Natural killer cell (primary cell): Measurements from ENCODE around the gene MLLT10. TPM values are rescaled to one million over a fixed set of nuclear protein-coding genes. Genes with fewer than 3 reads are reported as not detected.

Experiments
- ATAC-seq, 3 donors: fragments of 150-1000 bp in 2 of 3; fragments of 200-7000 bp in 1 of 3; cut with Tn5 transposase; 1 replicate in 1 of 3; 2 replicates in 2 of 3; pipeline ENCODE4 v1.10.0; 2021; ENCODE audit warnings: mild to moderate bottlenecking in 2 of 3, moderate library complexity in 2 of 3
- DNase-seq, 2 donors: peaks; one replicate each; pipeline versions ENCODE4 v3.0.0 to v3.0.0-alpha.2; 2013 to 2021; ENCODE audit warnings: mixed read lengths in 1 of 2
- H3K27ac ChIP-seq: one replicate; pipeline ENCODE4 v1.5.1; 2013; ENCODE audit warnings: mild to moderate bottlenecking, low read length
- H3K27me3 ChIP-seq: one replicate; pipeline ENCODE4 v1.6.1; 2013; ENCODE audit warnings: low read length; ENCODE audit not compliant: control insufficient read depth, insufficient read depth
- H3K36me3 ChIP-seq: one replicate; pipeline ENCODE4 v1.6.1; 2013; ENCODE audit warnings: low read length; ENCODE audit not compliant: control insufficient read depth, insufficient read depth
- H3K4me1 ChIP-seq: one replicate; pipeline ENCODE4 v1.6.1; 2013; ENCODE audit warnings: low read length; ENCODE audit not compliant: control insufficient read depth, insufficient read depth
- H3K4me3 ChIP-seq: one replicate; pipeline ENCODE4 v1.5.1; 2013; ENCODE audit warnings: low read length
- H3K9me3 ChIP-seq: one replicate; pipeline ENCODE4 v1.6.1; 2013; ENCODE audit warnings: low read length; ENCODE audit not compliant: control insufficient read depth, insufficient read depth
- H3K27ac Mint-ChIP-seq, 2 donors: one replicate each; pipeline ENCODE4 v1.8.0; 2022; ENCODE audit warnings: mild to moderate bottlenecking in 2 of 2, mixed read lengths in 2 of 2, moderate library complexity in 1 of 2
- H3K27me3 Mint-ChIP-seq, 2 donors: one replicate each; pipeline ENCODE4 v1.8.0; 2022; ENCODE audit warnings: low read depth in 2 of 2, mixed read lengths in 2 of 2
- H3K36me3 Mint-ChIP-seq: one replicate; pipeline ENCODE4 v1.8.0; 2022; ENCODE audit warnings: mixed read lengths
- H3K4me1 Mint-ChIP-seq, 2 donors: one replicate each; pipeline ENCODE4 v1.8.0; 2022; ENCODE audit warnings: mixed read lengths in 2 of 2
- H3K4me3 Mint-ChIP-seq: one replicate; pipeline ENCODE4 v1.8.0; 2022; ENCODE audit warnings: mild to moderate bottlenecking, moderate library complexity, mixed read lengths
- H3K9me3 Mint-ChIP-seq, 2 donors: one replicate each; pipeline ENCODE4 v1.8.0; 2022; ENCODE audit warnings: mixed read lengths in 2 of 2
- WGBS: methylation state at CpG from one replicate; pipeline ENCODE4 v1.1.7; 2013; ENCODE audit warnings: missing lambda C conversion rate; ENCODE audit not compliant: insufficient coverage; 5-methylcytosine and 5-hydroxymethylcytosine counted together
- intact Hi-C: fragments of 100-400 bp; cut with micrococcal nuclease; formaldehyde crosslinking; loops from one replicate; pipeline ENCODE4 v1.14.2; 2022
- total RNA-seq, 4 donors: library from RNA; stranded (reverse); fragments of 120-200 nt in 1 of 4; gene quantifications; one replicate each; pipeline versions ENCODE4 v1.2.3 to v1.2.4, GENCODE V29; 2013 to 2022
- TF ChIP-seq, protein P1 (sequence below): fragments of 200-600 bp; IDR thresholded peaks from one replicate; pipeline ENCODE4 v1.8.0; 2022; ENCODE audit warnings: antibody characterized with exemption

MLLT10 gene
- 10 to 100 TPM; 40.4 to 65.2 (median 60.0) TPM for total RNA-seq
- total RNA-seq (2013) = 59.6 TPM

DNA sequence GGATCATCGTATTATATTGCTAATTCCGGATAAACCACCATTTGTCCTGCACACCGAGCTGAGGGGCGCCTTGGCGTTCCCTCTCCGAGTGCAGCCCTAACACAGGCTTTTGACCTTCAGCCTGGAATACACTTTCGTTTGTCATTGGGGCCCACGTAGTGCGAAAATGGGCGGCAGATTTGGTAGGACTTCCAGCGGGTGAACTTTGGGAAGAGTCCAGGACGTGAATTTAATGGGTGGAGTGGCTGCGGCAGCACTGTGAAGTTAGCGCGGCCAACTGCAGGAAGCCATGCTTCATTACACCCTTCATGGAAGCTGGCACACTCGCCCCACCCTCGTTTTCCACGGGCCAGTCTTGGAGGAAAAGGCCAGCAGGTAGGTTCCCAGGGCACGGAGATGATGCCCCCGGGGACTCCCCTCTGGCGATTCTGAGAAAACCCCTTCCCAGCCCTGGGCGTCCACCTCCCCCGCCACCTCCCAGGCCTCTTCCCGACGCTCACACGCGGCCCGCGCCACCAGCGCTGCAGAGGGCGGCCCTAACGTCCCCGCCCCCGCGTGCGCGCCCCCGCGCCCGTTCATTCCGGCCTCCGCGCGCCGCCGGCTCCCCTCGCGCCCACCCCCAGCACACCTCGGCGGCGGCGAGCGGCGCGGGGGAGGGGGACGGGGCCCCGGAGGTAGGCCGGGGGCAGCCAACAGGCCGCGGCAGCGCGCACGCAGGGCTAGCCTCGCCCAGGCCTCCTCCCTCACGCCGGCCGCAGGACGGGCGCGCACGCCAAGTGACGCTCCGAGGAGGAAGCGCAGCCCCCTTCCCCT lies at the start of gene MLLT10:
Gene MLLT10 (plus strand): TSS at position 766 of the 813 bp plus-strand sequence. CDS start 413 bp downstream, outside the sequence.
- H3K4me3 ChIP-seq = peak within 1 kb of the TSS; percentile 73
- peak within 1 kb of the TSS; percentile 69 for H3K27ac ChIP-seq
- under 1% methylated on average over 74 of the region's 74 CpGs for WGBS
- H3K27me3 ChIP-seq = peaks cover 6% of the 10 kb centered on the region
- peaks cover 11% of the 10 kb centered on the region for H3K4me1 ChIP-seq
- DNase-seq = peak; percentile 87 to 97
- peaks cover 16% of the 10 kb centered on the region in 2 donors for H3K4me1 Mint-ChIP-seq
- no peaks in the 10 kb centered on the region for H3K9me3 Mint-ChIP-seq
- H3K27me3 Mint-ChIP-seq = peaks cover 5 to 9% of the 10 kb centered on the region in 2 donors
- TF ChIP-seq, protein P1, sequence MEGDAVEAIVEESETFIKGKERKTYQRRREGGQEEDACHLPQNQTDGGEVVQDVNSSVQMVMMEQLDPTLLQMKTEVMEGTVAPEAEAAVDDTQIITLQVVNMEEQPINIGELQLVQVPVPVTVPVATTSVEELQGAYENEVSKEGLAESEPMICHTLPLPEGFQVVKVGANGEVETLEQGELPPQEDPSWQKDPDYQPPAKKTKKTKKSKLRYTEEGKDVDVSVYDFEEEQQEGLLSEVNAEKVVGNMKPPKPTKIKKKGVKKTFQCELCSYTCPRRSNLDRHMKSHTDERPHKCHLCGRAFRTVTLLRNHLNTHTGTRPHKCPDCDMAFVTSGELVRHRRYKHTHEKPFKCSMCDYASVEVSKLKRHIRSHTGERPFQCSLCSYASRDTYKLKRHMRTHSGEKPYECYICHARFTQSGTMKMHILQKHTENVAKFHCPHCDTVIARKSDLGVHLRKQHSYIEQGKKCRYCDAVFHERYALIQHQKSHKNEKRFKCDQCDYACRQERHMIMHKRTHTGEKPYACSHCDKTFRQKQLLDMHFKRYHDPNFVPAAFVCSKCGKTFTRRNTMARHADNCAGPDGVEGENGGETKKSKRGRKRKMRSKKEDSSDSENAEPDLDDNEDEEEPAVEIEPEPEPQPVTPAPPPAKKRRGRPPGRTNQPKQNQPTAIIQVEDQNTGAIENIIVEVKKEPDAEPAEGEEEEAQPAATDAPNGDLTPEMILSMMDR = peak; percentile 27
- no peaks in the 10 kb centered on the region for H3K9me3 ChIP-seq
- peak; percentile 82 to 94 (median 83) for ATAC-seq
- peaks cover 4% of the 10 kb centered on the region for H3K36me3 Mint-ChIP-seq
- peaks cover 2% of the 10 kb centered on the region for H3K36me3 ChIP-seq
- intact Hi-C loops = loop anchor here (5.0 kb wide), 3 partner anchors 36 to 784 kb away; partner anchors contain the start of gene COMMD3
- peak within 1 kb of the TSS; percentile 76 to 90 for H3K27ac Mint-ChIP-seq
- H3K4me3 Mint-ChIP-seq = peak within 1 kb of the TSS; percentile 91

DNA sequence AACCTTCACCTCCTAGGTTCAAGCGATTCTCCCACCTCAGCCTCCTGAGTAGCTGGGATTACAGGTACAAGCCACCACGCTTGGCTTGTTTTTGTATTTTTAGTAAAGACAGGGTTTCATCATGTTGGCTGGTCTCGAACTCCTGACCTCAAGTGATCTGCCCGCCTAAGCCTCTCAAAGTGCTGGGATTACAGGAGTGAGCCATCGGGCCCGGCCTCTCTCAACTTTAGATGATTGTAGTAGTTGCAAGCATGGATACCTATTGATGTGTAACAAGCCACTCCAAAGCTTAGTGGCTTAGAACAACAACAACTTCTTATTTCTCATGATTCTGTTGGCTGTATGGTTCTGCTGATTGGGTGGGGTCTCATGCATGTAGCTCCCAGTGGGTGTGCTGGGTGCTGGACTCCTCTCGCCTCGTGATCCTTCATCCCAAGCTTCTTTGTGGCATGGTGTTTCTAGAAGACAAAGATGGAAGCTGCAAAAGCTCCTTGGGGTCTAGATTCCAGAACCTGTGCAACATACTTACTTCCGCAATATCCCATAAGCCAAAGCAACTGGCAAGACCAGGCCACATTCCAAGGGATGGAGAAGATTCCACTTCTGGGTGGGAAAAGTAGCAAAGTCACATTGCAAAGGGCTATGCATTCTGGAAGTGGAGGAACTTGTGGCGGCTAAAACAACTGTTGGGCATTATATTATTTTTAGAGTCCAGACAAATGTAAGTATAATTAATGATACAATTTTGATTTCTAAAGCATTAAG lies 46.4 kb upstream of the MLLT10 start:
- Mint-ChIP-seq H3K9me3 (no peaks in the 10 kb centered on the region), H3K27me3 (peaks cover 12 to 40% of the 10 kb centered on the region in 2 donors), H3K4me3 (no peak overlapping the region), H3K36me3 (no peaks in the 10 kb centered on the region), H3K27ac (no peak overlapping the region), H3K4me1 (no peaks in the 10 kb centered on the region)
- Histone ChIP-seq H3K27ac (no peak overlapping the region), H3K27me3 (no peaks in the 10 kb centered on the region), H3K36me3 (no peaks in the 10 kb centered on the region), H3K4me3 (no peak overlapping the region), H3K9me3 (no peaks in the 10 kb centered on the region), H3K4me1 (no peaks in the 10 kb centered on the region)
- whole genome bisulfite sequencing = 94% methylated on average over 9 of the region's 10 CpGs
- DNase-seq = no peak
- no peak for ATAC-seq
- TF ChIP-seq, protein P1 = no peak
- intact Hi-C loops = no loop called here

DNA sequence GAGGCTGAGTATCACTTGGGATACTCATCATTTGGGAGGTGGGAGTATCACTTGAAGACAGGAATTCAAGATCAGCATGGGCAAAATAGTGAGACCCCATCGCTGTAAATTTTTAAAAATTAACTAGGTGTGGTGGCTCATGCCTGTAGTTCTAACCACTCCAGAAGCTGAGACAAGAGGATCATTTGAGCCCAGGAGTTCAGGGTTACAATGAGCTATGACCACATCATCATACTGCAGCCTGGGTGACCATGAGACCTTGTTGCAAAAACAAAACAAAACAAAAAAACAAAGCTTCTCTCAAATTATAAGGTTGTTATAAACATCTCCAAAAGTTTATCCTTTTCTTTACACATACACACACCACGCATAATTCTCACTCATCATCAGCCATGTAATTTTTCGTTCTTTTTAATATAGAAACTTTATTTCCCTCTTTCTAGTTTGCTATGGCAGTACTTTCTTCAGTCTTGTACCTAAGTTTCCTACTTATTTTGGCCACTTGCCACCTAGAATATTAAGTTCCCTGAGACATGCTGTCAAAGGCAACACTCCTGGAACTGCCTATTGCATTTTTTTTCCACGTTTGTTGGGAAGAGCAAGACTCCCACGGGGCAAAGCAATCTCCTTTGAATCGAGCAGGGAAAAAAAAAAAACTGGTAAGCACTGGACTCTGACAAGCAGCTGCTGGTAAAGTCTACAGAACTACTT lies 45.6 kb upstream of the MLLT10 start:
- Histone ChIP-seq H3K36me3 (no peaks in the 10 kb centered on the region), H3K27me3 (no peaks in the 10 kb centered on the region), H3K9me3 (no peaks in the 10 kb centered on the region), H3K4me3 (no peak overlapping the region), H3K4me1 (no peaks in the 10 kb centered on the region), H3K27ac (no peak overlapping the region)
- DNase-seq (no peak), ATAC-seq (no peak)
- H3K36me3 Mint-ChIP-seq = no peaks in the 10 kb centered on the region
- TF ChIP-seq, protein P1 = no peak
- H3K9me3 Mint-ChIP-seq = no peaks in the 10 kb centered on the region
- intact Hi-C loops = no loop called here
- no peaks in the 10 kb centered on the region for H3K4me1 Mint-ChIP-seq
- H3K27me3 Mint-ChIP-seq = peaks cover 15 to 40% of the 10 kb centered on the region in 2 donors
- no peak overlapping the region for H3K27ac Mint-ChIP-seq
- H3K4me3 Mint-ChIP-seq = no peak overlapping the region
- 58% methylated on average over 6 of the region's 6 CpGs for WGBS
